ENCODE results near the gene TACC3. TPM values are rescaled to one million over a fixed set of nuclear protein-coding genes. Genes with fewer than 3 reads are reported as not detected.

TACC3 gene
- total RNA-seq, 1 experiment from 2014 or later, result 106 TPM

DNA sequence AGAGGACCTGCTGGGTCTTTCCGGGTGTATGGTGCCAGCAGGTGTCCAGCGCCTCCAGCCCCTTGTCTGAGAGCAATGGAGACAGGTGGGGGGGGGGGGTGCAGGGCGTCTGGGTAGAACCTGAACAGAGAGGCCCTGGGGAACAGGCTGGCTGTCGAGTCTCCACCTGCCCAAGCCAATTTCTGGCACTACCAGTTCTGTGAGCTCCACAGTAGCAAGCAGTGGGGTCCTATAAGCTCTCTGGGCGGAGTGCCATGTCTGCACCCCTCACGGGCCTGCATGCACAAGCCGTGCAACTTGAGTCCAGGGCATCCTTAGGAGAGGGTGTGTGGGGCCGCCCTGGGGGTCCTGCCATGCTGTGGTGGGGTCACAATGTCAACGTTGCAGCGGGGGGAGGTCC is 61.7 kb downstream of the TACC3 start:
- Histone ChIP-seq H3K9me3 (ENCODE audit: control insufficient read depth, insufficient read depth, low read depth, low read length) (no peaks in the 10 kb centered on the region), H3K27me3 (ENCODE audit: control insufficient read depth, insufficient read depth, low read length) (no peaks in the 10 kb centered on the region), H3K4me1 (ENCODE audit: control insufficient read depth, insufficient read depth, low read length) (peaks cover 3% of the 10 kb centered on the region), H3K36me3 (ENCODE audit: control insufficient read depth, insufficient read depth, low read length) (no peaks in the 10 kb centered on the region), H3K4me3 (ENCODE audit: low read depth in 2 of 2, low read length in 2 of 2) (no peak overlapping the region), H3K27ac (ENCODE audit: low read length) (no peak overlapping the region)
- BruUV-seq (replicated peaks), result no TSS peak
- ChIA-PET CTCF (interaction anchor here (0.7 kb wide), 2 partner anchors 23 to 25 kb away, joined by 3 to 7 read pairs; no protein-coding TSS in a partner anchor), POLR2A (no interaction called here)
- DNase-seq (ENCODE audit: low read depth, low spot score) (no peak), ATAC-seq (no peak)
- TF ChIP-seq SIN3A (IDR thresholded peaks at IDR 0.05; ENCODE audit: borderline replicate concordance, insufficient read depth, low read depth, low read length) (no peak), REST (IDR thresholded peaks at IDR 0.05; ENCODE audit: insufficient read depth in 1 of 2, low read depth in 2 of 2, low read length in 1 of 2) (no peak), POLR2AphosphoS5 (IDR thresholded peaks at IDR 0.05; ENCODE audit: low read depth, low read length) (no peak), TCF7L2 (IDR thresholded peaks at IDR 0.05; ENCODE audit: low read depth, low read length) (no peak)
- TF ChIP-seq, protein P1, sequence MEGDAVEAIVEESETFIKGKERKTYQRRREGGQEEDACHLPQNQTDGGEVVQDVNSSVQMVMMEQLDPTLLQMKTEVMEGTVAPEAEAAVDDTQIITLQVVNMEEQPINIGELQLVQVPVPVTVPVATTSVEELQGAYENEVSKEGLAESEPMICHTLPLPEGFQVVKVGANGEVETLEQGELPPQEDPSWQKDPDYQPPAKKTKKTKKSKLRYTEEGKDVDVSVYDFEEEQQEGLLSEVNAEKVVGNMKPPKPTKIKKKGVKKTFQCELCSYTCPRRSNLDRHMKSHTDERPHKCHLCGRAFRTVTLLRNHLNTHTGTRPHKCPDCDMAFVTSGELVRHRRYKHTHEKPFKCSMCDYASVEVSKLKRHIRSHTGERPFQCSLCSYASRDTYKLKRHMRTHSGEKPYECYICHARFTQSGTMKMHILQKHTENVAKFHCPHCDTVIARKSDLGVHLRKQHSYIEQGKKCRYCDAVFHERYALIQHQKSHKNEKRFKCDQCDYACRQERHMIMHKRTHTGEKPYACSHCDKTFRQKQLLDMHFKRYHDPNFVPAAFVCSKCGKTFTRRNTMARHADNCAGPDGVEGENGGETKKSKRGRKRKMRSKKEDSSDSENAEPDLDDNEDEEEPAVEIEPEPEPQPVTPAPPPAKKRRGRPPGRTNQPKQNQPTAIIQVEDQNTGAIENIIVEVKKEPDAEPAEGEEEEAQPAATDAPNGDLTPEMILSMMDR (IDR thresholded peaks at IDR 0.05), result no peak
- in situ Hi-C loops (cut with HindIII; ENCODE audit: low pct_unique_long_range_greater_than_20kb, low sequenced_read_pairs) (no loop called here), intact Hi-C loops (cut with micrococcal nuclease; ENCODE audit: unreplicated experiment) (no loop called here)

- H3K4me1 ChIP-seq (ENCODE audit: control insufficient read depth, insufficient read depth, low read length), result peaks cover 3% of the 10 kb centered on the region
- BruUV-seq (replicated peaks), result no TSS peak
- H3K9me3 ChIP-seq (ENCODE audit: control insufficient read depth, insufficient read depth, low read depth, low read length), result no peaks in the 10 kb centered on the region
- TF ChIP-seq, protein P1 (IDR thresholded peaks at IDR 0.05), result no peak
- TF ChIP-seq REST (IDR thresholded peaks at IDR 0.05; ENCODE audit: insufficient read depth in 1 of 2, low read depth in 2 of 2, low read length in 1 of 2), result no peak
- TF ChIP-seq TCF7L2 (IDR thresholded peaks at IDR 0.05; ENCODE audit: low read depth, low read length), result no peak
- no peak for TF ChIP-seq POLR2AphosphoS5 (IDR thresholded peaks at IDR 0.05; ENCODE audit: low read depth, low read length)
- no peak for TF ChIP-seq SIN3A (IDR thresholded peaks at IDR 0.05; ENCODE audit: borderline replicate concordance, insufficient read depth, low read depth, low read length)
- CTCF ChIA-PET, result no interaction called here
- POLR2A ChIA-PET, result no interaction called here
- no peak overlapping the region for H3K4me3 ChIP-seq (ENCODE audit: low read depth in 2 of 2, low read length in 2 of 2)
- no peak for ATAC-seq
- intact Hi-C loops (cut with micrococcal nuclease; ENCODE audit: unreplicated experiment), result no loop called here
- no peak for DNase-seq (ENCODE audit: low read depth, low spot score)
- H3K27me3 ChIP-seq (ENCODE audit: control insufficient read depth, insufficient read depth, low read length), result no peaks in the 10 kb centered on the region
- no peaks in the 10 kb centered on the region for H3K36me3 ChIP-seq (ENCODE audit: control insufficient read depth, insufficient read depth, low read length)
- no peak overlapping the region for H3K27ac ChIP-seq (ENCODE audit: low read length)
- in situ Hi-C loops (cut with HindIII; ENCODE audit: low pct_unique_long_range_greater_than_20kb, low sequenced_read_pairs), result no loop called here
These were observed 62.6 kb downstream of the TACC3 start for GRCh38 chr4:1783970-1784369.

All from Panc1 (cell line).